ENCODE measurements around the gene CHRNA5.
A peak's percentile ranks its signal among the peaks of the same experiment; 100 is the strongest.

CHRNA5 gene

DNA sequence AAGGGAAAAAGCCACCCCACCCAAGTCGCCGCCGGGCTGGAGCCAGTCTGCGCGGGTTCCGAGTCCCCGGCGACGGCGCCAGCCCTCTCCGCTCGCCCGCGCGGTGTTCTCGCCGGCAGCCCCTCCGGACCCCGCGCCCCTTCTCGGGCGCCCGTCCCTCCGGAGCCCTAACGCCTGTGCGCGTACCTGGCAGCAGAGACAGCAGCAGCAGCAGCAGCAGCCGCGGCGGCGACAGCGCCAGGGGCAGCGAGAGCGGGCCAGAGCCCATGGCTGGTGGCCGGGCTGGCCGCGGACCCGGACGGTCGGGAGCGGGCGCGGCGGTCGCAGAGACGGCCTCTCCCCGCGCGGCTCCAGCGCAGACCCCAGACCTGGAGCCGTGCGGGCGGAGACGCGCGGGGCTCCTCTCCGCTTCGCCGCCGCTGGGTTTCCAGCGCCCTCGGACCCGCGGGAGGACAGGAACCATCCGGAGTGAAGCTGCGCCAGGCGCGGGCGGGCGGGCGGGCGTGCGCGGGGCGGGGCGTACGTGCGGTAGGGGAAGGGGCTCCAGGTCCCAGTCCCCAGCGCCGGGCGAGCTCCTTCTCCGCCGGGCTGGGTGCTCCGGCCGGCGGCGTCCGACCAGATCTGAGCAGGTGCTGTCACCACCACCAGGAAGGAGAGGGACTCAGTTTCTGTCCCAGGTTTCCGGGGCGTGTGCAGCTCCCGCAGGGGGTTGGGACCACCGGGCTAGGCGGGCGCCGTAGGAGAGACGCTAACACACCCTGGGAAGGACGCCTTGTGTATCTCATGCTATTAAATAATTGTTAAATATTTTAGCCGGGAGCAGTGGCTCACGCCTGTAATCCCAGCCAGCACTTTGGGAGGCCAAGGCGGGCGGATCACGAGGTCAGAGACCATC lies 55.5 kb downstream of the CHRNA5 start, which contains the start of gene CHRNA3:
CHRNA3 (minus strand) TSS at position 470 of the 895 bp plus-strand sequence; CDS start at position 268, 202 bp downstream.
- peak; percentile 77 for DNase-seq

GRCh38 chr15:78621810-78622402 lies 56.6 kb downstream of the CHRNA5 start:
- no peak for DNase-seq

- DNase-seq: no peak
These were observed 58.6 kb downstream of the CHRNA5 start for GRCh38 chr15:78623786-78624497.

GRCh38 chr15:78624651-78625590 lies 59.6 kb downstream of the CHRNA5 start:
- DNase-seq: no peak

DNA sequence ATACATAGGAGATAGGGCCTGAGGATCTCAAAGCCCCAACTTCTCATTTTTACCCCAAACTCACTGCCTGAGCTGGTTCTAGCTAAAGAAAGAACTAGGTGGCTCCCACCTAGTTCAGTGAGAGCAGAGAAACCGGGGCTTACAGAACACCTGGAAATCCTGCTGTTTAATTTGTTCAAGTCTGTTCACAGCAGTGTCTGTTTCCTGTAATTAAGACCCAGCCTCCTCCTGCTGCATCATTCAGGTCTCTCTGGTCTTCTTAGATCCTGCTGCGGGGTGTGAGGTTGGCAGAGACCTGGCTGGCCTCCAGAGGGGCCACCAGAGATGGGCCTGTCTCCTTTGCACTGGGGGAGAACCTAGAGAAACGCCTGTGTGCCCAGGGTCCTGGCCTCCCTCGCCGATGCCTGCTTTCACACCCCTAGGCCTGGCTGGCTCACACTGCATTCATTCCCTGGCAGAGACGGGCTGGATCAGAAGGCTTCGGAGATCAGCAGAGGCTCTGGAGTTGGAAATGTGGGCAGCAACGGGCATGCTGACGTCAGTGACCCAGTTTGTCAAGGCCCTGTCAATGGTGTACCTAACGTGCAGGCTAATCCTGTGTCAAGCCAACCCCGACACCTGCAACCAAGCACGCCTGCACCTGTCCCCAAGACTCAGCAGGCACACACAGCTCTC lies 60.4 kb downstream of the CHRNA5 start:
- no peak for DNase-seq

- DNase-seq: no peak
These were observed 61.2 kb downstream of the CHRNA5 start for GRCh38 chr15:78626381-78626995.

DNA sequence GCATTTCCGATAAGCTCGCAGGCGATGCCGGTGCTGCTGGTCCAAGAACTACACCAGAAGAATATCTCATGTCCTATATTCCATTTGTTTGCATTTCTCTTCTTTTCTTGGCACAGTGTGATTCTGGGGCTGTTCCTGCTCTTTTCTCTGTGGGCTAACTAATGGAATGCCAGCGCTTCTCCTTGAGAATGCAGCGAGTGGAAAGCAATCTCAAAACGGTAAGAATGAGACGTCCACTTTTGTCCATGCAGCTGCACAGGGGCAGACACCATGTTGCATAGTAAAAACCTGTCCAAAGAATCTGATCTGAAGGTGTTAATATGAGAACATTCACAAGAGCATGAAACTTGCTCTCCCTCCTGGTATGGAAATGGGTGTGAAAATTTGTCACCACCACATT lies 62.0 kb downstream of the CHRNA5 start:
- no peak for DNase-seq

- no peak for DNase-seq
These were observed 62.9 kb downstream of the CHRNA5 start for GRCh38 chr15:78628227-78628626.

GRCh38 chr15:78629031-78629715 lies 63.9 kb downstream of the CHRNA5 start:
- DNase-seq: no peak

DNA sequence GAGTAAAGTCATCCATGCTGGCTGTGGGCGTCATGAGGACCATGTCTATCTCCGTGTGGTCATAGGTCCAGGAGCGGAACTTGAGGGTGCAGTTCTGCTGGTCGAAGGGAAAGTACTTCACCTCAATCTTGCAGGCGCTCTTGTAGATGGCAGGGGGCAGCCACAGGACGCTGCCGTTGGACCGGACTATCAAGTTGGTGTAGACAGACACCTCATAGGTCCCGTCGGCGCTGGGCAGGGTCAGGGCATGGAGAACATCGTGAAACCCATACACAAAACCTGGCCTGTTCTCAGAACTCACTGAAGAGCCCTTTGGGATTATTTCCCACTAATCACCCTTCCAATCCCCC lies 64.4 kb downstream of the CHRNA5 start:
- no peak for DNase-seq

- no peak for DNase-seq
These were observed 65.7 kb downstream of the CHRNA5 start for GRCh38 chr15:78630886-78631633.

DNA sequence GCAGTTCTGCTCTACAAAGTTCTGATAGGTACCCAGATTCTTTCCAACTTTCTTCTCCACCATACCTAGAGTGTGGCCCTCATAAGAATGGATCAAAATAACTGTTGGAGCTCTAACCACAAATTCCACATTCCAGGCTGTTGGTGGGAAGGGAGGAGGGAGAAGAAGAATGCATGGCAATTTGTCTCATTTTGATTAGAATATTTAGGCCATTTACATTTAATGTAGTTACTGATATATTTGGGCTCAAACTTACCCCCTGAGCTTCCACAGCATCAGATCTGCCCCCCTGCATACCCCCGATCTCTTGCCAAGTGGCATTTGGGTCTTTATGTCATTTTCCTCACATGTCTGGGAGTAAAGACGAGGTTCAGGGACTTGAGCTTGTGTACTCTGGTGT lies 68.0 kb downstream of the CHRNA5 start:
- no peak for DNase-seq

DNA sequence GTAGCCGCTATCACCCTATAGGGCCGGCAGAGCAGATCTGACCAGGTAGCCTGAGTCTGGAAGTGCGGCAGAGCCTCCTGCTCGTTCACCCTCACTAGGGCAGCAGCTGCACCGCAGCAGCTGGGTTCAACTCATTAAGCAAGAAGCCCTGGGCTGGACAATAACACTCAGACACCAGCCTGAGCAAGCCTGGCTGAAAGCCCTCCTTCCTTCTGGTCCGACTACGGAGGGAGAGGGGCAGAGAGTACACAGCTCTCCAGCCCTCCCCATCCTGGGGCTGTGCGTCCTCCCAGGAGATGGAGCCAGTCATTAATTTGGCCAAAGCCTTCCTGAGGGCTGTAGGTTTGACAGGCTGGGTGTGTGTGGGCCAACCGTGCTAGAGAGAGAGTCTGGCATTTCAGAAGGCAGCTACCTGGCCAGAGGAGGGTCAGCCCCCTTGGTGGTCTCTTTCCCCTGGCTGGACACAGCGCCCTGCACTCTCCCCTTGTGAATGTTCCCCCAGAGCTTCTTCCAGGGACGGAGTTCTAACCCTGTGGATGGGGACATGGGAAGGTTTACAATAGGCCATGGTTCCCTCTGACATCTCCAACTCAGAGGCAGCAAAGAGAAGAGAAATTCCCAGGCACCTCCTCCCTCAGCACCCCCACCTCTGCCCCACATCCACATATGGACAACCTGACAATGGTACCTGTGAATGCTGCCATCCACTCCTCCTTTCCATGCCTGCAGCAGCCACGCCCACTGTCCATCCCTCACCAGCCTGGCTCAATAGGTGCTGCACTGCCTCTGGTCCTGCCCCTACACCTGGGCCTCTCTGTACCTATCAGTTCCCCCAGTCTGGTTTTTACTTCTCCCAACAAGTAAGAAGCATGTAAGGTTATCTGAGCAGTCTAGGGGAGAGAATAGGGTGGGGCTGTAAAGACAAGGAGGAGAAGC lies 69.2 kb downstream of the CHRNA5 start:
- DNase-seq: no peak

DNA sequence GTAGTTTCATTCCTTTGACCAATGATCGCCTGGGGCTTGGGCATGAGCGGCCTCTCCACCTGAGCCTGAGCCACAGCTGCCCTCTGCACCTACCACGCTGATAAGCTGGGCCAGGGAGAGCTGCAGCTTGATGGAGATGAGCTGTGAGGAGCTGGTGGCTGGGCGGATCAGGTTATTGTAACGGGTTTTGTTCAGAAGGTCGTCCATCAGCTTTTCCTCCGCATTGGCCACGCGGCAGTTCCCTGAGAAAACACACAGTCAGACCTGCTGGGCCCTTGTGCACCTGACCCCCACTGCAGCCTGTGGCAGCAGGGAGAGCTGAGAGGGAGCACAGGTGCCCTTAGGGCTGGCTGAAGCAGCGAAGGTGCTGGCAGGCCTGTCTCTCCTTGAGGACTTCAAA lies 70.0 kb downstream of the CHRNA5 start:
- no peak for DNase-seq

DNA sequence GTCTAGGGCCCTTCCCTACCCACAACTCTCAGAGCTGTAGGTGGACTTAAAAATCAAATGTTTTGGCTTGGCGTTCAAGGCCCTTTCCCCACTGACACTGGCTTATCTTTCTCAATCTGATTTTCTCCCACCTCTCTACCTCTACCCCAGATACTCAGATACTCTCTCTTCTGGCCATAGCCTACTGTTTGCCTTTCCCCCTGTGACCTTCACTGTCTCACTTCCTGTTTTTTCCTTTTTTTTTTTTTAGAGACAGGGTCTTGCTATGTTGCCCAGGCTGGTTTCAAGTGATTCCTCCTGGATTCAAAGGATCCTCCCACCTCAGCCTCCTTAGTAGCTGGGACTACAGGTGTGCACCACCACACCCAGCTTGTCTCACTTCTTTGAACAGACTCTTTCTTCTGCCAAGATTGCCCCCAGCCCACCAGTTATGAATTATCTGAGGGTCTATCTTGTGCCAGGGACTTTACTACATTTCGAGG lies 71.1 kb downstream of the CHRNA5 start:
- DNase-seq: no peak

- peak; percentile 87 for DNase-seq
These were observed 72.6 kb downstream of the CHRNA5 start for GRCh38 chr15:78637776-78638435.

GRCh38 chr15:78638658-78639314 lies 73.5 kb downstream of the CHRNA5 start:
- peak; percentile 85 for DNase-seq

Data from retina (tissue), 1 donor.